GM18511 (cell line): ENCODE data around the gene GGCT.
"Not testable (repeated sequence)": the region's sequence is repeated elsewhere in the genome, so short reads cannot be mapped to it uniquely, and the experiment has no call there.

Experiments used
- ATAC-seq: cut with Tn5 transposase; IDR thresholded peaks from one replicate; pipeline ENCODE4 v1.9.1; 2021; ENCODE audit warnings: mild to moderate bottlenecking, moderate library complexity; ENCODE audit not compliant: unreplicated experiment

Gene GGCT

DNA sequence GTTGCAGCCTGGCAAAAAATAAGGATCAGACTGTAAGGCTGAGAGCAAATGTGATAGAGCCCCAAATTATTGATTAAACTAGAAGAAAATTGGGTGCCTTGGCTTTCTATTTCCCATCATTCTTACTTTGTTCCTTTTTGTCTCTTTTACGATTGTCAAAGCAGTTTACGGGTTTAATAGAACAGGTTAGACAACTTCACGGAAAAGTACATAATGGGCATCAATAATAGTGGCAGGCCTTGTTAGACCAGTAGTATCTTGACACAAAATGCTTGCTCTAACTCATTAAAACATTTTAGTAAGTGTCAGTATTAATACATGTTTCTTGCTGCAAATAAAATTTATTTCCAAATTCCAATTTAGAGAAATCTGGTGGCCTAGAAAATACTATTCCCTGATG is 14.5 kb upstream of the GGCT start:
- ATAC-seq = no peak

DNA sequence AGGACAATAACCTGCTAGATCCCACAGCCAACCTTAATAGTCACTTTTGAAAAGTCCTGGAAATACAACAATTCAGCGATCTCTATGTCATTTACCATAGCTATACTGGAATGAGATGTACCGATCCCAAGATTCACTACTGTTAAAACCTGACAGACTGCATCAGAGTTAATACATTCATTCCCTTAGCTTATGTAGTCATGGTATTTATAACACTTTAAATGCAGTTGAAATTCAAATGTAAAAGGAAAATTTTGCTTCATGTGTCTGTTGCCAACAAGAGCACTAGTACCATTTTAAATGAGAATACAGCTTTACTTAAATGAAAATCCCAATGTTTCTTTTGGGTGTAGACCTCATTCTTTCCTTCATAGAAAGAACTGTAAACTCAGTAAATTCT is 11.1 kb upstream of the GGCT start:
- ATAC-seq = no peak

DNA sequence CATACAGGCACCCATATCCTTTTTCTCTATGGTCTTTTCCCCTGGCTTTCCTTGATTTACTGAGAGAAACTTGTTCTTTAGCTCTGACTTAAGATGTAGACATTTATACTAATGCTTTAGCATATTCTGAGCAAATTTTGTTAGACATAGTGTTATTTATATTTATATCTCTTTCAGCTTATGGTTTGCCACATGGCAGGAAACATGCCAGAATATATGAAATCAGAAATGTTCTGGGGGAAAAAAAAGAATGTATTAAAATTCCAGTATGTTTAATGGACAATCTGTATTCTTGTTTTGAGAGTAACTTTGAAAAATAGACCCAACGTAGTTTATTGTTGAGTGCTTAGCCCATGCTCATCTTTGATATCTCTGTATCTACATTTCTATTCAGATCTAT is 10.1 kb upstream of the GGCT start:
- no peak for ATAC-seq

DNA sequence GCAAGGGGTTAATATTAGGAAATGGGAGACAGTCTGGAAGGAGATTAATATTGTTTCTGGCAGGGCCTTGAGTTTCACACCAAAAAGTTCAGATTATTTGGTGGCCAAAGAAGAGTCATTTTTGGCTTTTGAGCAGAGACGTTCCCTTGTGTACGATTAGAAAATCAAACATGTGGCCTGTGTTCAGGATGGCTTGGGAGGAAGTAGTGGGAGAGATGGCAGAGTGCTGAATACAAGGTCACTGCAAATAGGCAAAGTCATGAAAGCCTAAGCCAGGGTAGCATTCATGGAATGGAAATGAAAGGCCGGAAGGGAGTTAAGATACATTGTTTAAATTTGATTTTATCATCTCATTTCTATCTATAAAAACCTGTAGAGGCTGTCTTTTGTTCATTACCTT is 9.5 kb upstream of the GGCT start:
- ATAC-seq = no peak

DNA sequence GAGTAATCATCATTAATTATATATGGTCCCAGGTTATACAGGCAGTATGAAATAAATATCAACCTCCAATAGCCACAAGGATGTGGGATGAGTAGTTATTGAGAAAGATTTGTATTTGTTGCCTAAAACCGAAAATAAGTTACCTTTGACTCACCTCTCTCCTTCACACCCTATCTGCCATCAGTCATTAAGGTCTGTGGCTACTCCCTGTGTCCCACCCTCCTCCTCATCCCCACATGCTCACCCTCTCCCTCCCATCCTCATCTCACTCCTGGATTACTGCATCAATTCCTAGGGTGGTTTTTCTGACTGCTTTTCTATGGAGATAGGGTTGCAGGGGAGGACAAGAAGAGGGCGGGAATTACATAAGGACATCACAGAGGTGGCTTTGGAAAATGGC is 9.1 kb upstream of the GGCT start:
- no peak for ATAC-seq

DNA sequence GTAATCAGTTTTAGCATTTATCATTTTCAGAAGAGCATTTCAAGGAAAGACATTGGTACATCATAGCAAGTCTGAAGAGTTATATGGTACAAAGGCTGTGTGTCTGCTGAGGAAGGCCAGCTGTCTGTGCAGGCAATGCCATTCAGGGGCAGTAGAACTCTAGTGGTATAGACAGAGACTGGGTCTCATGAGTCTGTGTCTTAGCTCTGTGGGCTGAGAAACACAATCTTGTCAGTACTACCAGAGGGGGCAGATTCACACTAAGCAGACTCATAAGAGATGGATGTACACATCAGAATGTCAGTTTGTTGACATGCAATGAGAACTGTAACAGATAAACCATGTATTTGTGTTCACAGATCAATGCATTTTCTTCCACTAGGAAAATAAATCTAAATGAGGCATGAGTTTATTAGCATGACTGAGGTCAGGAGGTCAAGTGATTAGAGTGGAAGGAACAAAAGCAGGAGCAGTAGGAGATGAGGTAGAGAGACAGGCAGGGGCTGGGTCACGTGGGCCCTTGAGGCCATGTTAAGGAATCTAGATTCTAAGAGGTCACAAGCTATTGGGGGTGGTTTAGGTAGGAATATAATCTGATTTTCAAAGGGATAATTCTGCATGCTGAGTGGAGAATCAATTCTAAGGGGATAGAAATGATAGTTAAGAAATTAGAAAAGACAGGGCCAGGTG is 7.5 kb upstream of the GGCT start:
- ATAC-seq = no peak

DNA sequence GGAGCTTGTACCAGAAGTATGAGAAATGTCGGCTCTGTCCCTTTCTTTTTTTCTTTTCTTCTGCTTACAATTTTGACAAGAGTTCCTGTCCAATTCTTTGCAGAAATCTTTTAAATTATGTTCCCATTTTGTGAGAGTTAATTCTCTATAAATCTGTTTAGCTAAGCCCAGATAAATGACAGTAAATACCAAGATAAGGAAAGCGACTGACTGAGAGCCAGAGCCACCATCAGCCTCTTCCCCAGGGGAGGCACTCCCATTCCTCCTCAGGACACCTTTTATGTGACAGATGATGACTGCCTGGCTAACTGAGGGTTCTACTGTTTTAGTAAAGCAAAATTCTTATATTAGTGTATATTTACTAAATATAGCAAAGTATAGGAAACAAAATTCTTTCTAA is 6.9 kb upstream of the GGCT start:
- no peak for ATAC-seq

DNA sequence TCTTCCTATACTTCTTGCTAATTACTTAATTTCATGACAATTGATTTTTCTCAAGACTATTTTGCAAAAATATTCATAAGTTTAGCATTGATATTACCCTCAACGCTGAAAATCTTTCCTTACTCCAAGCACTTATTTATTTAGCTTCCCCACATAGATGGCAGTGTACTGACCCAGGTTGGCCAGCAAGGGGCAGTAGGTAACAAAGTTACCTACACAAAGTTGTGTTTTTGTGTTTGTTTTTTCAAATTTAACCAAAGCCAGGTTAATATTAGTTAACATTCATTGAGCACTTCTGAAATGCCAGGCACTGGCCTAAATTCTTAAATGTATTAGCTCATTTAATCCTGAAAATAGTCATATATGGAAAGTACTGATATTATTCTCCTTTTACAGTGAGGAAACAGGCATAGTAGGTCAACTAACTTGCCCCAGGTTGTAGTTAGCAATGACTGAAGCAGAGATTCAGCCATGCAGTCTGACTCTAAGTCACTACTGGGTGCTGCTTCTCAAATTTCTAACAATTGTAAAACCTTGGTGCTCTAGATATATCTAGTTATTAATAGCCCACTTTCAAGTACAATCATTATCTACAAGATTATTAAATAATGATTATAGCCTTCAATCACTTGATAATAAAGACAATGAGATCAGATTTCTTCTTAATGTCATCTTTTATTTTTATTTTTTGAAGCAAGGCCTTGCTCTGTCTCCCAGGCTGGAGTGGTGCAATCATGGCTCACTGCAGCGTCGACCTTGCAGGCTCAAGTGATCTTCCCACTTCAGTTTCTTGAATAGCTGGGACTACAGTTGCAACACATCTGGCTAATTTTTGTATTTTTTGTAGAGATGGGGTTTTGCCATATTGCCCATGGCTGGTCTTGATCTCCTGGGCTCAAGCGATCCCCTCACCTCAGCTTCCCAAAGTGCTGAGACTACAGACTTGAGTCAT is 5.8 kb upstream of the GGCT start:
- ATAC-seq = no peak

DNA sequence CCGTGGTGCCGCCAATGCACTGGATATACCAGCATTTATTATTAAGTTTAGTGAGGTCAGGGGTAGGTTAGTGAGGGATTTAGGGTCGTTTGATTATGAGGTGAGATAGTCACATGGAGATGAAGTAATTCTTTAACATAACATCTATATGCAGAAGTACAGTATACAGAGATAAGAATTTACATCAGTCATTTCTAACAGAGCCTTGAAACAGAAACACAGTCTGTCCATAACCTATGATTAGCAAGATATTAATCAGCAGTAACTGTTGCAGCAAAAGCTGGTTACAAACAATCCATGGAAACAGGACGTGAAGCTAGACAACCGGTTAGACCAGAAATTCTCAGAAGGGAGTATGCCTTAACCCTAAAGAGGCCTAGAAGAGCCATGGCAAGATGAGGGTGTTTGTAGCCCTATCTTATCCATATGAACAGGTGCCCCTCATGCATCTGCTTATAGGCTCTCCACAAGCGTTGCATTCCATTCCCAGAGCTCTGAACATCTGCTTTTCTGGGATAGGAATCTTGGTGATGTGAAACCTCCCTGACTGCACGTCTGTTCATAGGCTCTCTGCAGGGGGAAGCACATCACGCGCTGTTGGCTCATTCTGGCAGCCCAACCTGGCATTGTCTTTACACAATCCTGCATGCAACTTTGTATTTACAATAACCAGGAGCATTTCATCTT is 4.7 kb upstream of the GGCT start:
- not testable (repeated sequence) for ATAC-seq

DNA sequence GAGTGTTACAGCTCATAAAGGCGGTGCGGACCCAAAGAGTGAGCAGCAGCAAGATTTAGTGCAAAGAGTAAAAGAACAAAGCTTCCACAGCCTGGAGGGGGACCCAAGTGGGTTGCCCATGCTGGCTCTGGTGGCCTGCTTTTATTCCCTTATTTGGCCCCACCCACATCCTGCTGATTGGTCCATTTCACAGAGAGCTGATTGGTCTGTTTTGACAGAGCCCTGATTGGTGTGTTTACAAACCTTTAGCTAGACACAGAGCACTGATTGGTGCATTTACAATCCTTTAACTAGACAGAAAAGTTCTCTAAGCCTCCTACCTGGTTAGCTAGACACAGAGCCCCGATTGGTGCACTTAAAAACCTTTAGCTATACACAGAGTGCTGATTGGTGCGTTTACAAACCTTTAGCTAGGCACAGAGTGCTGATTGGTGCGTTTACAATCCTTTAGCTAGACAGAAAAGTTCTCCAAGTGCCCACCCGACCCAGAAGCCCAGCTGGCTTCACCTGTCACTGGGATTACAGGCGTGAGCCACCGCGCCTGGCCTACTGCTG is 2.8 kb upstream of the GGCT start:
- not testable (repeated sequence) for ATAC-seq

DNA sequence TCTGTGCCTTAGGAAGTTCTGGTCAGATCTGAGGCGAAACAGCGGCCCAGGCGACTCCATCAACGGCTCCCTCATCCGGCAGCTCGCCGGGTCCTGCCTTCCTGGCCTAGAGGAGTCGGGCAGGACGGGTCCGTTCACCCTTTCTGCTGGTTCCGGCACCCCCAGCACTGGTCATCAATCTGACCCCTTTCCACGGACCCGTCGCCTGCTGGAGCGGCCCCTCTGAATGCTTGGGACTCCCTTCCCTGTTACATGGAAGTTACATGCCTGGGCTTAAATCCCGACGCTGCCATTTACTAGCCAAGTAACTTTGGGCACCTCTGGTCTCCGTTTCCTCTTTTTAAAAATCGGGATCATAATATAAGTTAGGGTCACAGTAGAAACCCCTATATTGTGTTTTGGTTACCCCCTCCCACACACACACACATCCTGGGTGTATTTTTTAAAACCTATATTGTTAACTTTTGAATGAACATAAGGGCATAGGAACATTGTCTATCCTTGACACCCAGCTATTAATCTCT is 607 bp upstream of the GGCT start:
- no peak for ATAC-seq

DNA sequence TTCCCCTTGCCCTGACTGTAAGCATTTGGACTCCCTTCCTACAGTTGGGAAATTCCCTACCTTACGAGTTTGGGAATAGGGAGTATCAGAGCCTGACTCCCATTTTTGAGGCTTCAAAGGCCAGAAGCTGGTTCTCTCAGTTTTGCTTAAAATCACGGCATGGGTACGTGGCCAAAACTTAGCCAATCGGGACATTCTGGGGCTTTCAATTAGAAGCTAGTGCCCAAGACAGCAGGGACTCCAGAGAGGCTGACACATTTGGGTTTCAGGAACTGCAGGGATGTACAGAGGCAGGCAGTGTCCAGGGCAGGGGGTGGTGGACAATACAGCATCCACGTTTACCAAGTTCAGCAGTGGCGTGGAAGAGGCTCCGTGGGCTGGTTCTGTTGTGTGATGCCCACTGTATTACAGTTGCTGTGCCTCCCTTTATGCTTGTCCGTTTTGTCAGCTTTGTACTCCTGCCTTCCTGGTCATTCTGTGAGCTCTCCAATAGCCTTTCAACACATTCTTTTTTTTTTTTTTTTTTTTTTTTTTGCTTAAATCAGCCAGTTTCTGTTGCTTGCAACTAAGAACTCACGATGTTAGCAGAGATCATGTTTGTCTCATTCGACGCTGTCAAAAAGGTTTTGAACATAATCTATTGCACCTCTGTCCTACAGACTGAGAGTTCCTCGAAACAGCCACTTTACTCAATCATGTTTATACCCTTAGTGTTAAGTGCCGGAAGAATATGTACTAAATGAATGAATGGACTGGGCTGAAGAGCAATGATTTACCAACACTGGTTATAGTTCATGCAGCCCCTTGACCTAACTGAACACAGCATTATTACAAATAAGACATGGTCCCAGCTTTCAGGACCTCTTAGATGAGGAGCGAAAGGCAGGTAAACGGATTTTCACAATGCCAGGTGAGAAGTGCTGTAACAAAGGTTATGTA is 1.1 kb downstream of the GGCT start:
- ATAC-seq = no peak

DNA sequence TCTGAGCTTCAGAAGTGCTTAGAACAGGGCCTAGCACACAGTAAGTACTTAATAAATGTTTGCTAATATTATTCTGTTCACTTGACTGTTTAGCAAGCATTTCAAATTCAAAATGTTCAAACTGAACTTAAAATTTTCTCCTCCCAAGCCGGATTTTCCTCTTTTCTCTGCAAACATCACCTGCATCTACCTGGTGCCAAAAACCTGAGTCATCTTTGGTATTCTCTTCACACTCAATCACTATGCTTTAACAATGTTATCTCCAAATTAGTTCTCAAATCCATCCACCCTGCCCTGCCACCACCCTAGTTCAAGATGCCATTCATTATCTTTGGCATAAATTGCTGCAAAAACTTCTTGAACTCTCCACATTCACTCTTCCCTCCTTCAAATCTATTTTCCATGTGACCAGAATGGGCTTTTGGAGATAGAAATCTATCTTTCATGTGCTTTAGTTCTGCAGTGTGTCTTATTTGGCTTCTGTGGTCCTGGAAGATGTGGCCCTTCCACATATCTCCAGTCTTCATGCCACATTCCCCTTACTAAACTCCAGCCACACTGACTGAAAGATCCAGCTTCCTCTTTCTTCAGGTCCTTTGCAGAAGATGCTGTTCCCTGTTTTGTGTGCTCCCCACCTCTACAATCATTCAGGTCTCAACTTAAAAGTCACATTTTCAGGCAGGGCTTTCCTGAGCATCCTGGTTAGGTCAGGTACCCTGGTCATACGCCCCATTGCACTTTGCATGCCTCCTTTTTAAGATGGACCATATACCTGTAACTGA is 2.0 kb downstream of the GGCT start:
- ATAC-seq = no peak

DNA sequence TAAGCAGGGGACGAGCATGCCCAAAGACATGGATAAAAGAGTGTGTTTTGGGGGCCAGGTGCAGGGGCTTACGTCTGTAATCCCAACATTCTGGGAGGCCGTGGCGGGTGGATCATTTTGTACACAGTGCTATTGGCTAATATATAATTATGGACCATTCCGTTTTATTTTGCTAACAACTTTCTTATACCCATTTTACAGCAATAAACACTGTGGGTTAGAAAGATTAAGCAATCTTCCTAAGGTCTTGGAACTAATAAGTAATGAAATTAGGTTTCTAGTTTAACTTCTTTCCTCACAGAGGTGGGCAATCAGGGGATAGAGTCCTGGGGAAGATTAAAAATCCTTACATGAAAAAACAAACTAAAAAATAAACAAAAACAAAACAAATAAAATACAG is 3.4 kb downstream of the GGCT start:
- no peak for ATAC-seq

DNA sequence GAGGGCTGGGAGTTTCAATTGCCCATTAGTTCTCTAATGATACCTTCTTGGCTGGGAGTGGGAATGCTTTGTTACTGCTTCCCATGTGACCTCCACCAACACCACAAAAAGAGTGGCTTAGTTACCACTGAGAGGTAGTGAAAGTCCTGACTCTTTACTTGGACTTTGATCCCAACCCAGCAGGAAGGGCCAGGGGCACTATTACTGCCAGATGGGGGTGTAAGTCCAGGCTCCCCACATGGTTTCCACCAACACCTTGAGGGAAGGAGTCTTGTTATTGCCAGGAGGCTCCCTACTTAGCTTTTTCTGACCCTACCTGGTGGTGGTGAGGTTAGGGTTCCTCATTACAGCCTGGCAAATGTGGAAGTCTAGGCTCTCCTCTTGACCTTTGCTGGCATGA is 11.4 kb downstream of the GGCT start:
- ATAC-seq = no peak

DNA sequence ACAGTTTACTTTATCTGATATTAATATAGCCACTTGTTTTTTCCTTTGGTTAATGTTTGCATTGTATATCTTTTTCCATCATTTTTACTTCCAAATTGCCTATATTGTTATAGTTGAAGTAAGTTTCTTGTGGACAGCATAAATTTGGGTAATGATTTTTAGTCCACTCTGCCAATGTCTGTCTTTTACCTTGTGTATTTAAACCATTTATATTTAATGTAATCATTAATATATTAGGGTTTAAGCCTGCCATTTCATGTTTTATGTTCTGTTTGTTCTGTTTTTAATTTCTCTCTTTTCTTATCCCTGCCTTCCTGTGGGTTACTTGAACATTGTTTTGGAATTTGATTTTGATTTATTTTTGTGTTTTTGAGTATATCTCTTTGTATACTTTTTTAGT is 13.2 kb downstream of the GGCT start:
- no peak for ATAC-seq

DNA sequence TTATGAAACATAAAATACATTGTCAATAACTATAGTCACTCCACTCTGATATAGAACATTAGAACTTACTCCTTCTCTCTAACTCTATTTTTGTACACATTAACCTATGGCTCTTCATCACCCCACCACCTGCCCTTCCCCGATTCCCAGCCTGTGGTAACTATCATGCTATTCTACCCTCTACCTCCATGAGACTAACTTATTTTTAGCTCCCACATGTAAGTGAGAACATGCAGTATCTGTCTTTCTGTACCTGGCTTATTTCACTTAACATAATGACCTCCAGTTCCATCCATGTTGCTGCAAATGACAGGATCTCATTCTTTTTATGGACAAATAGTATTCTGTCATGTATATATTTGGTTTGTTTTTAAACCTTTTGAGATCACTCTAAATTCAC is 17.3 kb downstream of the GGCT start:
- no peak for ATAC-seq

DNA sequence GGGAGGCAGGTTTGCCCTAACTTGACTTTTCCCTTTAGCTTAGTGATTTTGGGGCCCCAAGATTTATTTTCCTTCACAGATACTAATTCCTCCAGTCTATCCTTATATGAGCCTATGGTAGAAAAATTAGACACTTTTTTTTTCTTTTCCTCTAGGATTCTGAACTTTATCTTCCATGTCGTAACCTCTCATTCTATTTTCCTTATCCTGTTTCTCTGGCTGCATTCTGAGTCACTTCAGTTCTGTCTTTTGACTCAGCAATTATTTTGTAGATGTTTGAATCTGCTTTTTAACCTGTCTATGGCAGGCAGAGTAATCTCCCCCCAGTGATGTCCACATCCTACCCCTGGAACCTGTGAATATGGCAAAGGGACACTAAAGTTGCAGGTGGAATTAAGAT is 19.0 kb downstream of the GGCT start:
- ATAC-seq = no peak

DNA sequence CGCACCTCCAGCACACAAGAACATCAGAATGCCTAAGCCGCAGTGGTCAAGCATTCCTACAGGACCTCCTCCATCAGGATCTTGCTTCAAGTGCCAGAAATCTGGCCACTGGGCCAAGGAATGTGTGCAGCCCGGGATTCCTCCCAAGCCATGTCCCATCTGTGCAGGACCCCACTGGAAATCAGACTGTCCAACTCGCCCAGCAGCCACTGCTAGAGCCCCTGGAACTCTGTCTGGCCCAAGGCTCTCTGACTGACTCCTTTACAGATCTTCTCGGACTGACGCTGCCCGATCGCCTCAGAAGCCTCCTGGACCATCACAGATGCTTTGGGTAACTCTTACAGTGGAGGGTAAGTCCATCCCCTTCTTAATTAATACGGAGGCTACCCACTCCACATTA is 23.2 kb downstream of the GGCT start:
- not testable (repeated sequence) for ATAC-seq
